CD1c-positive myeloid dendritic cell (primary cell): ENCODE measurements around the gene INVS.
A peak's percentile ranks its signal among the peaks of the same experiment; 100 is the strongest.
"Not testable (repeated sequence)": the region's sequence is repeated elsewhere in the genome, so short reads cannot be mapped to it uniquely, and the experiment has no call there.

Experiments used
- DNase-seq: peaks from one replicate; pipeline ENCODE4 v3.0.0-alpha.2; 2016; ENCODE audit errors: extremely low spot score

Gene INVS

GRCh38 chr9:100196215-100196614 lies 97.2 kb downstream of the INVS start:
- no peak for DNase-seq

- DNase-seq = no peak
Measured at GRCh38 chr9:100196828-100197227, 97.8 kb downstream of the INVS start.

DNA sequence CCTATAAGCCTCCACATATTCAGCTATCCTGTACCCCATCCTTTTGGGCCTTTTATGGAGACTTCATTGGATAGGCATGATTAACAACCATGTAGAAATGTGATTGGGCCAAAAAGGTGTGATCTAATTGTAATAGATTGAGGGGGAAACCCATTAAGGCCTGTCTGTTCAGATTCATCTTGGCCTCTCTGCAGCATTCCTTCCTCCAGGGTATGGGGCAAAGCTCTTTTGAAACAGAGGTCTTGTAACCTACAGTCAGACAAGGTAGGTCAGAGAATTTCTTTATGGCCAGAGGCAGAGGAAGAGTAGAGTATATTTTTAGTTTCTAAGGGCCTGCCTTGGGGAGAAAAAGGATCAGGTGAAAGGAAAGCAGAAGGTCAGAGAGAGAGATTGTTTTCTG lies 98.5 kb downstream of the INVS start:
- no peak for DNase-seq

DNA sequence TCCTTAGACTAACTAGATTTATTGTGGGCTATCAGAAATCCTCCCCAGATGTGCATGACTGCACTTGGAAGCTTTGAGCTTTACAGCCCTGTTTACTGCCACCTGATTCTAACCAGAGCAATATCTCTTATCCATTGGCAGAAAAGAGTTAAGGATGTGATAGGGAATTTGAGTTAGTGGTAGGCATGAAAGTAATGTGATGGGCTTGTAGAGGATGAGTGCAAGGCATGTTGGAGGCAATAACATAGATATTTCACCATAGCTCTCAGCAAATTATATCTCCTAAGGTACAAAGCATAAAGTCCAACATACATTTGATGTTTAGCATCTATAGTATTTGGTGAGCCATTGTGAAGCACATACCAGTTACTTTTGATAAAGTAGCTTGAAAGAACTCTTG lies 103.8 kb downstream of the INVS start:
- DNase-seq = no peak

DNA sequence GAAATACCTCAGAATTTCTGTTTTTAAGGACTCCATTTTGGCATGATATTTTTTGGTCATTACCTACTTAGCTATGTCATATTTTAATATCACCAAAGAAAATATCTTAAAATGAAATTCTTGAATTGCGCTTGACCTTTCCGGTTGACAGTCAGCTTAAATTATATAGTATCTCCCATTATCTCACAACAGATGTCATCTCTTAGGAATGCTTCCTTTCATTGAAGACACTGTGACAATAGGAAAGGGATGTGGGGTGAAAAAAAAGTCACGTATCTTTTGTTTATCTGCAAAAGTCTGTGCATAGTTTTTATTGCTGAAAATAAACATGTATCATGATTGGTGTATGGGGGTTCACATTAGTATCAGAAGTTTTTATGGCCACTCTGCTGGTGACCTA lies 105.8 kb downstream of the INVS start:
- no peak for DNase-seq

DNA sequence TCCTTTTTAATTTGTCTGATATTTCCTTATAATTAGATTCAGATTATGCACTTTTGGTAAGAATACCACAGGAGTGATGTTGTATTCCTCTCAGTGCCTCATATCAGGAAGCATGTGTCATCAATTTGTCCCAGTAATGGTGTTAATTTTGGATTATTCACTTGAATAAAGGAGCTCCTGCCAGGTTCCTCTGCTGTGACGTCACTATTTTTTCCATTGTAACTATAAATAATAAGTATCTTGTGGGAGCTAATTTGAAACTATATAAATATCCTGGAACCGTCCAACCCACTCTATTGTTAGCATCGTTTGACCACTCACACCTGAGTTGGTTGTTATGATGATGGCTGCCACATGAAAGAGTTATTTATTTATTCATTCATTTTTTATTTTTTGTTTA lies 107.9 kb downstream of the INVS start:
- DNase-seq = no peak

DNA sequence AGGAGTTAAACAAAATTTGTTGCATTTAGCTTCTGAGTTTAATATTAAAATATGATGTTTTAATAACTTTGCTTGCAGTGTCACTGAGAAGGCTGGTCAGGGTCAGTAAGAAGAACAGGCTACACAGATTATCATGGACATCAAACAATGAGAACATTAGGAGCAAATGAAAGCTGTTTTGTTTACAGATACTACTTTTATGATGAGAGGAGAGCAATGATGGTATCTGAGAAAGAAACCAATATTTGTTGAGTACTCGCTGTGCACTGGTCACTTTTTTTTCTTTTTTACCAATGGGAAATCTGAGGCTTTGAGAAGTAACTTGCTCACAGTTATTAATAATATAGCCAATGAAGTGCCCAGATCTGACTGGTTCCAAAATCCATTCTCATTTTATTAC lies 109.6 kb downstream of the INVS start:
- DNase-seq = no peak

GRCh38 chr9:100211476-100211875 lies 112.4 kb downstream of the INVS start:
- no peak for DNase-seq

GRCh38 chr9:100213730-100214477 lies 114.9 kb downstream of the INVS start:
- no peak for DNase-seq

DNA sequence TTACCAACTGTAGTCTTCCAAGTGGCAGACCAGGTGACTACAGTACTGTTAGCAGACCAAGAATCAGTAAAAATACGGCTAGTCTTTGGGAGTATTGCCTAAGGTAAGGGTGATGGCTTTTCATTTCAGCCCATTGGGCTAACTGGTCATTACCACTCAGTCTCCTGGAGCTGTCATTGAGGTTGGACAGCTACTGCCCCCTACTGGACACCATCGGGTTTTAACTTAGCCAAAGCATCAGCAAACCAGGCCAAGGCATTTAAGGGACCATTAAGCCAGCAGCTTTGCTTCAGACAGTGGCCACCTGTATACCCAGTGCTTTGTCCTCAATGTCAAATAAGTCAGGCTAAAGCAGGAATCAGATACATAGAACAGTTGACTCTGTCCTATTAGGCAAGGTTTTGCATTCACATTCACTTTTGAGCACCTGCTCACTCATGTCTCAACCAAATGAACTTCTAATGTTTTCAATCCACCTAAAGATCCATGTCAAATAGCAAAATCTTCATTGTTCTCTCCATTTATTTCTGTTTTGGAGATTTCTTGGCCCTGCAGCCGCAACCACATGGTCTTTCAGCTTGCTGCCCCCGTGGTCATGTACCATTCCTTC lies 117.2 kb downstream of the INVS start:
- DNase-seq = peak; percentile 74

GRCh38 chr9:100217536-100217935 lies 118.5 kb downstream of the INVS start:
- no peak for DNase-seq

DNA sequence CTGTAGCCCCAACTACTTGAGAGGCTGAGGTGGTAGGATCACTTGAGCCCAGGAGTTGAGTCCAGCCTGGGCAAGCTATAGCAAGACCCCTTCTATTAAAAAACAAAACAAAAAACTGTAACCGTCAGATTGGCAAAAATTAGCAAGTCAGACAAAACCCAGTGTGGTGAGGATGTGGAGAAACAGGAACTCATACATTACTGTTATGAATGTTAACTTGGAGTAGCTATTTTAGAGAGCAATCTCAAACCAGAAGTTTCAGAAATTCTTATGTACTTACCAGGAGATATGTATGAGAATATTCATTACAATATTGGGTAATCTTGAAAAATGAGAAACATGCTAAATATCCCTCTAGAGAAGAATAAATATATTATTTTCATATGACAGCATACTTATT lies 120.3 kb downstream of the INVS start:
- no peak for DNase-seq

- DNase-seq = no peak
Measured at GRCh38 chr9:100220936-100221335, 121.9 kb downstream of the INVS start.

GRCh38 chr9:100221538-100221937 lies 122.5 kb downstream of the INVS start:
- DNase-seq = no peak

DNA sequence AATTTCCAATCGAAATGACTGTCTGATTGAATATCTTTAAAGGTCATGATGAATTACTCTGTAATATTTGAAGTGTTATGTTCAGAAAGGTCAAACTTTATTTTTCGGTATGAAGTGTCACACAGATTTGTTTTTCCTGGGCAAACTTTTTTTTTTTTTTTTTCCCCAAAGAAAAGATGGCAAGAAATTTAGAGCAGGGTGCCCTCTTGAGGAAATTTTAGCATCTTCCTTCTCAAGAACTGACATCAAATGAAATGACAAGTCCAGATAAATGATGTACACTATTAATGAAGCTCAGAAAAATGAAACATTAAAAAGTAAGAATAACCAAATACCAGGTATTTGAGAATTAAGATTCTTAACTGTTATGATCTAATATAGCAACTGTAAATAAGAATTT lies 123.6 kb downstream of the INVS start:
- DNase-seq = no peak

DNA sequence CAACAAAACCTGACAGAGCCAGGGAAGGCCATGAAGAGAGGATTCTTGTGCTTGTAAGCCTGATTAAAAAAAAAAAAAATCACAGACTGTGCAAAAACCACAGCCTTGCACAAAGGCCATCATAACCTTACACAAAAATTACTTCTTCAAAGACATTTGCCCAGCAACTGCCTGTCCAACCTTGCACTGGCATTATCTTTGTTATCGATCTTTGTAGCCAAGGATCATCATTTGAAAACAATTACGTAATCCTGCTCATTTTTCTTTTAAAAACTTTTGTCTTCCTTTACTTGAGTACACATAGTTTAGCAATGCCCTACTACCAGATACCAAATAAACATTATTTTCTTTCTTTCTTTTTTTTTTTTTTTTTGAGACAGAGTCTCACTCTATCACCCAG lies 128.6 kb downstream of the INVS start:
- DNase-seq = no peak

DNA sequence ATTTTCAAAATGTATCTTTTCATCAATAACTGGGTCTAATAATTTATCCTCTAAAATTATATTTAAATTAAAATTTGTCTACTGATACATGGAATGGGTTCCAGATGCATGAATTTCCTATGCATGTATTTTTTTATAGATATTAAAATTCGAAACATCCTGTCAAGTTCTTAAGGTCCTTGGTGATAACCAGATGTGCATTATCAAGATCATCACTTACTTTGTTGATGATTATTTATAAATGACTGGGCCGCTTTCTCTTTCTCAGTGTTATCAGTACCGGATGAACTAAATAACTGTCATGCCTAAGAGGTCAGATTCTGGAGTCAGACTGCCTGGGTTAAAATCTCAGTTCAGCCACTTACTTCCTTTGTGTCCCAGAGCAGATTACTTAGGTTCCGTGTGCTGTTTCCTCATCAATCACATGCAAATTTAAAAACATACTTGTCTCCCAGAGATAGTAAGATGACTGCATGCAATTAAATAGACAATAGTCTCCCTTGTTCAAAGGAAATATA lies 129.4 kb downstream of the INVS start:
- DNase-seq = no peak

DNA sequence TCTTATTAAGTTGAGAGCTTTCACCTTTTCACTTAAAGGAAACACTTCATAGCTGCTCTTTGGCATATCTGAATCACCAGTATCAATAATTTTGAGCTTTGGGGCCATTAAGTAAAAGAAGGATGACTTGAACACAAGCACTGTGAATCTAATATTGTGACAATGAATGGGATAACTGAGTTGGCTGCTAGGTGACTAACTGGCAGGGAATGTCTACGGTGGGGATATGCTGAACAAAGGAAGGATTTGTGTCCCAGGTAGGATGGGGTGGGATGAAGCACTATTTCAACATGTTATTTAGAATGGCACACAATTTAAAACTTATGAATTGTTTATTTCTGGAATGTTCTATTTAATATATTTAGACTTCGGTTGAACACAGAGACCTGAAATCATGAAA lies 130.1 kb downstream of the INVS start:
- DNase-seq = no peak

GRCh38 chr9:100229561-100229960 lies 130.5 kb downstream of the INVS start:
- no peak for DNase-seq

DNA sequence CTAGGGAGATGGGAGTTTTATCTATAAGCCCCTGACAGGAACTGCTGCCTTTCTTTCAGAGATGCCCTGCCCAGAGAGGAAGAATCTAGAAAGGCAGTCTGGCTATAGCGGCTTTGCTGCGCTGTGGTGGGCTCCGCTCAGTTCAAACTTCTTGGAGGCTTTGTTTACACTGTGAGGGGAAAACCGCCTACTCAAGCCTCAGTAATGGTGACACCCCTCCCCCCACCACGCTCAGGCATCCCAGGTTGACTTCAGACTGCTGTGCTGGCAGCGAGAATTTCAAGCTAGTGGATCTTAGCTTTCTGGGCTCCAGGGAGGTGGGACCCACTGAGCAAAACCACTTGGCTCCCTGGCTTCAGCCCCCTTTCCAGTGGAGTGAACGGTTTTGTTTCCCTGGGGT lies 137.9 kb downstream of the INVS start:
- not testable (repeated sequence) for DNase-seq

DNA sequence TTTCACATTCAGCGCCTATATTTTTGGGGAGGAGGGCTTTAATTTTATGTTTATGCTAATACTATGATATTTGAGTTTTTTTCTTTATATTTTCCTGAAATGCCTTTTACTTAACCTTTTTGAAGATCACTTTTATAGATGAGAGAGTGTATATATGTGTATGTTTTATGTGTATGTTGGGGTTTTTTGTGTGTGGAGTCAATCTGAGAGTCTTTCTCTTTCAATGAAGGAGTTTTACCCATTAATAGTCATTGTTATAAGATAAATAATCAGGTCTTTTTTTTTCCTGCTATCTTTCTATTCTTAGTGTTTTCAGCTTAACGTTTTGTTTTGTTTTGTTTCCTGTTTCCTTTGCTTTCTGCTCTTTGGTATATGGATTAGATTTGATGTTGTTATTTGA lies 141.5 kb downstream of the INVS start:
- no peak for DNase-seq

GRCh38 chr9:100267211-100267610 lies 168.2 kb downstream of the INVS start:
- no peak for DNase-seq

DNA sequence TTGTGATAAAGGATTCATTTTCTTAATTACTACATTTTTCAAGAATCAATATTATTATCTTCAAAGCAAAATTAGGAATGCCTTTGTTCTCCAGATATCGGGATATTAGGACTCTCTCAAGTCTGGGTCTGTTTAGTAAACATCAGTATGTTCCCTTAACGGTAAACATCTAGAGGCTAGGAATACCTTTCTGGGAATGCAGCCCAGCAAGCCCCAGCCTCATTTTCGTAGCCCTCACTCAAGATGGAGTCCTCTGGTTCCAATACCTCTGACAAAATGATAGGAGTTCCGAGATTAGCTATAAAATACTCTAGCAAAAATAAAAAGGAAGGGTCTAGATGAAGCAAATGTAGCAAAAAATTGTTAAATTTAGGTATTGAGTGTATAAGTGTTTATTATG lies 169.2 kb downstream of the INVS start:
- DNase-seq = no peak

DNA sequence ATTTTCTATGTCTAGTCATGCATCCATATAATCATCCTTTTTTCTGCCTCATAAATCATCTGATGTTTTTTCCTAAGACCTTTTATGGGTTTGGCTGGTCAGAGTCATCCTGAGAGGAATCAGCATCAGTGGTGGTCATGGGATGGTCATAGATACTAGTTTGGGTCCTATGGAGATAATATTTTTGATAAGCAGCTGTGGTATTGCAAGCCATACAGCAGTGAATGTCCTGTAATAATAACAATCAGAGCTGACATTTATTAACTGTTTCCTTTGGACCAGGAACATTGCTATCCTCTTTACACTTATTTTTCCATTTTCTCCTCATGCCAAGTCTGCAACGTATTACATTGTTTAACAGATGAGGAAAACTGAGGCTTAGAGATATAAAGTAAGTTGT lies 170.6 kb downstream of the INVS start:
- no peak for DNase-seq
